OCI-LY7 (cell line): ENCODE measurements around the gene CIITA.

Source experiments
- CTCF ChIP-seq: fragments of 200-600 bp; sonication (generic); conservative IDR thresholded peaks from 2 replicates; pipeline ENCODE4 v1.5.1; 2014; ENCODE audit warnings: mild to moderate bottlenecking, antibody characterized with exemption, low read length, moderate library complexity, mixed read lengths
- EZH2phosphoT487 ChIP-seq: fragments of 200-600 bp; sonication (generic); IDR thresholded peaks from 2 replicates; pipeline ENCODE4 v1.6.1; 2018; ENCODE audit warnings: low read depth, borderline replicate concordance, mild to moderate bottlenecking, mixed run types, antibody characterized with exemption, low read length, moderate library complexity, mixed read lengths

GRCh38 chr16:10972108-10972818 lies 95.3 kb downstream of the CIITA start:
- TF ChIP-seq CTCF (no peak), EZH2phosphoT487 (no peak)
